ENCODE data around the gene SSR1.
"Not testable (repeated sequence)": the region's sequence is repeated elsewhere in the genome, so short reads cannot be mapped to it uniquely, and the experiment has no call there.

Gene SSR1

GRCh38 chr6:7339007-7339732 is 26.2 kb upstream of the SSR1 start:
- H3F3A ChIP-seq (ENCODE audit: insufficient read depth); H3K4me3 ChIP-seq (ENCODE audit: insufficient read depth, low read length, poor library complexity, severe bottlenecking); H2AFZ ChIP-seq (ENCODE audit: low read depth, low read length, severe bottlenecking); H3K36me3 ChIP-seq (ENCODE audit: low read length); H3K27me3 ChIP-seq (ENCODE audit: low read length); H3K9me3 ChIP-seq (ENCODE audit: insufficient read depth, low read length); H3K79me2 ChIP-seq (ENCODE audit: insufficient read depth, low read length); H3K4me2 ChIP-seq (ENCODE audit: low read depth, low read length, poor library complexity, severe bottlenecking); H3K9me2 ChIP-seq (replicated peaks; ENCODE audit: insufficient read depth, low read length); H4K20me1 ChIP-seq (ENCODE audit: low read depth, low read length); H3K27ac ChIP-seq (ENCODE audit: low read depth, low read length); H3K9ac ChIP-seq (ENCODE audit: low read length): not testable (repeated sequence)
- TF ChIP-seq CTCF (IDR thresholded peaks at IDR 0.05; ENCODE audit: insufficient read depth, low read length, poor library complexity, severe bottlenecking): peak; percentile 66

GRCh38 chr6:7338031-7338430 is 25.0 kb upstream of the SSR1 start:
- H3K79me2 ChIP-seq (ENCODE audit: insufficient read depth, low read length): no peaks in the 10 kb centered on the region
- TF ChIP-seq CTCF (IDR thresholded peaks at IDR 0.05; ENCODE audit: insufficient read depth, low read length, poor library complexity, severe bottlenecking) (no peak), EZH2phosphoT487 (conservative IDR thresholded peaks at IDR 0.05; ENCODE audit: low read length) (no peak)
- no peaks in the 10 kb centered on the region for H3F3A ChIP-seq (ENCODE audit: insufficient read depth)
- H3K4me3 ChIP-seq (ENCODE audit: insufficient read depth, low read length, poor library complexity, severe bottlenecking): no peak overlapping the region
- no peak overlapping the region for H2AFZ ChIP-seq (ENCODE audit: low read depth, low read length, severe bottlenecking)
- no peak overlapping the region for H3K27ac ChIP-seq (ENCODE audit: low read depth, low read length)
- no peaks in the 10 kb centered on the region for H4K20me1 ChIP-seq (ENCODE audit: low read depth, low read length)
- H3K36me3 ChIP-seq (ENCODE audit: low read length): no peaks in the 10 kb centered on the region
- no peak overlapping the region for H3K9ac ChIP-seq (ENCODE audit: low read length)
- H3K4me2 ChIP-seq (ENCODE audit: low read depth, low read length, poor library complexity, severe bottlenecking): no peak overlapping the region
- no peaks in the 10 kb centered on the region for H3K9me3 ChIP-seq (ENCODE audit: insufficient read depth, low read length)
- H3K9me2 ChIP-seq (replicated peaks; ENCODE audit: insufficient read depth, low read length): no peaks in the 10 kb centered on the region
- no peaks in the 10 kb centered on the region for H3K27me3 ChIP-seq (ENCODE audit: low read length)

- no peaks in the 10 kb centered on the region for H3K9me3 ChIP-seq (ENCODE audit: insufficient read depth, low read length)
- no peaks in the 10 kb centered on the region for H3F3A ChIP-seq (ENCODE audit: insufficient read depth)
- no peak for TF ChIP-seq EZH2phosphoT487 (conservative IDR thresholded peaks at IDR 0.05; ENCODE audit: low read length)
- TF ChIP-seq CTCF (IDR thresholded peaks at IDR 0.05; ENCODE audit: insufficient read depth, low read length, poor library complexity, severe bottlenecking): no peak
- no peak overlapping the region for H2AFZ ChIP-seq (ENCODE audit: low read depth, low read length, severe bottlenecking)
- H3K4me3 ChIP-seq (ENCODE audit: insufficient read depth, low read length, poor library complexity, severe bottlenecking): no peak overlapping the region
- H3K36me3 ChIP-seq (ENCODE audit: low read length): no peaks in the 10 kb centered on the region
- H4K20me1 ChIP-seq (ENCODE audit: low read depth, low read length): no peaks in the 10 kb centered on the region
- no peak overlapping the region for H3K9ac ChIP-seq (ENCODE audit: low read length)
- H3K27me3 ChIP-seq (ENCODE audit: low read length): no peaks in the 10 kb centered on the region
- no peak overlapping the region for H3K4me2 ChIP-seq (ENCODE audit: low read depth, low read length, poor library complexity, severe bottlenecking)
- H3K79me2 ChIP-seq (ENCODE audit: insufficient read depth, low read length): no peaks in the 10 kb centered on the region
- H3K9me2 ChIP-seq (replicated peaks; ENCODE audit: insufficient read depth, low read length): no peaks in the 10 kb centered on the region
- H3K27ac ChIP-seq (ENCODE audit: low read depth, low read length): no peak overlapping the region
Measured at GRCh38 chr6:7335519-7335918, 22.5 kb upstream of the SSR1 start.

Data from SU-DHL-6 (cell line).